Kasumi-1 (cell line): ENCODE measurements around the gene EDAR.

Experiments used
- DNase-seq, 2 experiments: peaks; one replicate each; lab custom pipeline; 2025; lab: John Stamatoyannopoulos, UW

Gene EDAR

GRCh38 chr2:108908713-108909070, 80.3 kb downstream of the EDAR start:
- DNase-seq = no peak

DNA sequence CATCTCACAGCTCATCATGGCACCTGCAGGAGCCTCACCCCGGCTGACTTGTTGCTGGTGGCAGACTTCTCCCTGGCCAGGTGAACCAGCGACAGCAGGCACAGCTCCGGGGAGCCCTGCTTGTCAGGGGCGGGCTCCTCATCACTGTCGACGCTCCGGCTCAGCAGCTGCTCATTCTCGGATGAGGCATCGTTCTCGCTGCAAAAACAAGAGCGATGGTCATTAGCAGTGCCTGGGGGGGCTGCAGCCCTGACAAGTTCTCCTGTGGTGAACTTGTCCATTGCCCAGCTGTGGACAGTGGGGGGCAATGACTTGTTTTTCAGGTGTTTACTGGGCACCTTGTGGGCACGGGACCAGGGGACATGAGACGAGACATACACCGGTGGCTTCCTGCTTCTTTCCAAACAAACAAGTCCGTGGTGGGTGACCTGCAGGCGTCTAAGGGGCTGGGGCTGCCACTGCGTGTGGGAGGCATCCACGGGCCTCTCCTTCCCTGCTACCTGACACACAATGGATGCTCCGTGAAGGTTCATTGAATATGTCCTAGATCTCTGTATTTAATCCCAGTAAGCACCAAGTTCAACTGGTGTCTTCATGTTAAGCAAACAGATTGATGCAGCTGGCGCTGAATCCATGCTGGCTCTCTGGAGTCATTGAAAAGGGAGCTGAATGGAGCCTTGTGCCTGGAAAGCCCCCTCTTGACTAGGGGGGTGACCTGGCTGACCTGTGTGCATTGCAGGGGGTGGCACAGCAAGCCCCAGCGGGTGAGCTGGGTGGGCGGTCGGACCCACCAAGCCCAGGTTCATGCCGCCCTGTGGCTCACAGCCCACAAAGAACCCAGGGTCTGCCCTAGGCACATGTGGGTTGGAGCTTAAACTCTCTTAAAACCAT, 81.0 kb downstream of the EDAR start:
- no peak for DNase-seq

DNA sequence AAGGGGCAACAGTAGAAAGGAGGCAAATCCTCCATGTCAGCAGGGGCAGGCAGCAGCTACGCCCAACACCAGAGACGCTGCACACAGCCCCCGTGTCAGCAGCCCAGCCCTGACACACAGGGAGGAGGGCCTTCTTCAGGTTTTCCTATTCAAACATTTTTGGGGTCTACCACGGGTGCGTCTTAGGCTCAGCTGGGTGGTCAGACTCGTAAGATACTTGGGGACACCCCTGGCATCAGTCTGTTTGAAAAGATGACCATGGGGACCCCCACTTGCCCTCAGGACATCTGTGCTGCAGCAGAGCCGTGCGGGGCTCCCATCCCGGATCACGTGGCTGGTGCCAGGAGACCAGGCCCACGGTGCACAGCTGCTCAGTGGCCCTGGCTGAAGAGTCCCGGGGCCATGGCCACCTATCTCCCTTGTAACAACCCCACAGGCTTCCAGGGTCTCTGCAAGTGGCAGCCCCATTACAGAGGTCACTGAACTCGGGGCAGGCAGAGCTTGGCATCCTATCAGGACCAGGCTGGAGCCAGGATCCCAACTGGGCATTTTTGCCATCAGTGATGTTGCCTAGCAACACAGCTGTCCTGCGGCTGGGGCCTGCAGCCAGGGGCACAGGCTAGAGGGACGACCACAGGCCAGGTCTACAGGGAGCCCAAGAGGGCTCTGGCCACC, 82.5 kb downstream of the EDAR start:
- no peak for DNase-seq

GRCh38 chr2:108905906-108906305, 83.1 kb downstream of the EDAR start:
- DNase-seq = no peak

GRCh38 chr2:108905176-108905575, 83.8 kb downstream of the EDAR start:
- no peak for DNase-seq

DNA sequence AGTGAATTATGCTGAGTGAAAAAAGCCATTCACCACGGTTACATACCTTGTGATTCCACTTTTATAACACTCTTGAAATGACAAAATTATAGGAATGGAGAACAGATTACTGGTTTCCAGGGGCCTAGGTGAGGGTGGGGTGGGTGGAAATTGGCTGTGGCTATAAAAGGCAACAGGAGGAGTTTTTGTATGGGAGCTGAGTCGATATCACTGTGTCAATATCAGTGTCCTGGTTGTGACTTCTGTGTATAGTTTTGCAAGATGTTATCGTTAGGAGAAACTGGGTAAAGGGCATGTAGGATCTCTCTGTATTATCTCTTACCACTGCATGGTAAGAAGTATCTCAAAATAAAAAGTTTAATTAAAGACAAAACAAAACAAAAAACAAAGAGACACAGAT, 84.3 kb downstream of the EDAR start:
- DNase-seq = no peak

GRCh38 chr2:108898315-108899082, 90.5 kb downstream of the EDAR start:
- DNase-seq = no peak

DNA sequence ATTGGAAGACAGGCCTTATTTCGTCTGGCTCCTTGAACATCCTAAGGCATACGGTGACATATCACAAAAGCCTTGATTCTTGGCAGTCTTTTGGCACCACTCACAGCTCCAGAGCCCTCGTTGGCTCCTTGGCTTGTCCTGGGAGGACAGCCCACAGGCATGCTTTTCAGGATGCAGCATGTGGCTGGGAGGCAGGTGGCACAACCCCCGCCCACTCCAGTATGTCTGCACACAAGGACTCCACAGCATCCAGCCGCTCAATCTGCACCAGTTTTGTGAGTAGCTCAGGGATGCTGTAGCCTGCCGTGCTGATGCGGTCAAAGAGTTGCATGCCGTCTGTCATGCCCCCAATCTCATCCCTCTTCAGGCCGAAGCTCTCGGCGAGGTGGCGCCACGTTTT, 92.3 kb downstream of the EDAR start:
- DNase-seq = no peak

DNA sequence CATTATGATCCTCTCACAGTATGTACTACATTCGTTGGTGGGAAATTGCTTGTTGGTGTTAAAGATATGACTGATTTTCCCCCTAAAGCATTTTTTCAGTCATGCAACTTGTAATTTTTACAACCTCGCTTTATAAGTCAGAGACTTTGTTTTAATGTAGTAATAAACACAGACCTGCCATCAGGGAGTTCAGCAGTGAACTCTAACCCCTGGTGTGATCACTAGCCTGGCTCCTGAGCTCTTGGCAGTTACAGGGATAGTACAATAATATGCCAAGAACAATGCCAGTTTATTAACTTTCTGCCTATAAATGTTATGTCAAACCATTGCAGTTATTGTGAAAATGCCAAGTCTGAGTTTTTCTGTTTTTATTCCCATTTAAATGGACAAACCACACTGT, 93.8 kb downstream of the EDAR start:
- DNase-seq = no peak

DNA sequence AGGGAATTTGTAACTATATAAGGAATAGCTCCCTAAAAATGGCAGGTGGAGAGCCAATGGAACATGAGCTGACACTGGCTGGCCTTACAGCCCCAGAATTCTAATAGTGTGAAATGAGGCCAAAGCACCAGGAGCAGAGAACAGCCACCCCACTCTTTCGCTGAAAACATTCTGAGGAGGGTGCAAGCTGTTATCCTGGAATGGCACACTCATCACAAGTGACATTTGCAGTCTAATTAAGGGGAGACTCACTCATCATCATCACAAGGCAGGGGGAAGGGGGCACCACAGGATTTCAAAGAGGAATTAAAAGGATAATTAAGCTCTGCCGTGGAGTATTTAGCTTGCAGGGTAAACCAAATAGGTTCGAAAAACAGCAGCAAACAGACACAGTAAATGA, 94.3 kb downstream of the EDAR start:
- no peak for DNase-seq

DNA sequence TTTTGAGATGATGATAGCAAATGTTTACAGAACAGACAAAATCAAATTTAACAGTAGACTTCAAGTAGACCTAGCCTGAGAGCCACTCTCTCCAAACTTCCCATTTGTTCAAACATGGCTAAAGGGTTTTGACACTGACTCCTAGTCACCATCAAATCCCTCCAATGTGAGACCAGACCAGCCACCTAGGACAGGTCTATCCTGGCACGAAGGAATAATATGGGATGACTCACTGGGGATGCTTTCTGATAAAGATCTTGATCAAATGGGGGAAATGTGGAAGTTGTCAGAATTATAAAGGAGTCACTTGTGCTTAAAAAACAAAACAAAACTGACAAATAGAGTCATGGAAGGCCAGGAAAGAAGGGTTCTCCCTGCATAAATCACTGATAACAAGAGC, 95.7 kb downstream of the EDAR start:
- DNase-seq = no peak

- DNase-seq = no peak
Measured at GRCh38 chr2:108889907-108890306, 99.1 kb downstream of the EDAR start.

GRCh38 chr2:108884619-108885018, 104.4 kb downstream of the EDAR start:
- no peak for DNase-seq

DNA sequence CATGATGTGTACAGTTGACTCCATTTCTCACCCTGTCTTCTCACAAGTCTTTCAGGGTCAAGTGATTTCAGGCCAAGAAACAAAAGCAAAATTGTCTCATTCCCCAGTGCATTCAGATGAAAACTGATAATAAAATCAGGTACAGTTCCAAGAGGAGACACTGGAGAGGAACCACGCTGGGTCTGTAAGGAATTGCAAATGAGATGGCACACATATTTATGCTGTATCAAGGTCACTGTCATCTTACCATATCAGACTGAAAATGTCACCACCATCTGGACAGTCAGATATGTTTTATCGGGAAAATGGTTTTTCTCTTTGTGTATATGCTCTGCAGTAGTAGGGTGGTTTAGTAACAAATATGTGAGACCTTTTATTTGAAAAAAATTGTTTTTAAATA, 110.7 kb downstream of the EDAR start:
- DNase-seq = no peak

GRCh38 chr2:108877506-108877905, 111.5 kb downstream of the EDAR start:
- no peak for DNase-seq

- DNase-seq = no peak
Measured at GRCh38 chr2:108870069-108870644, 118.9 kb downstream of the EDAR start.

DNA sequence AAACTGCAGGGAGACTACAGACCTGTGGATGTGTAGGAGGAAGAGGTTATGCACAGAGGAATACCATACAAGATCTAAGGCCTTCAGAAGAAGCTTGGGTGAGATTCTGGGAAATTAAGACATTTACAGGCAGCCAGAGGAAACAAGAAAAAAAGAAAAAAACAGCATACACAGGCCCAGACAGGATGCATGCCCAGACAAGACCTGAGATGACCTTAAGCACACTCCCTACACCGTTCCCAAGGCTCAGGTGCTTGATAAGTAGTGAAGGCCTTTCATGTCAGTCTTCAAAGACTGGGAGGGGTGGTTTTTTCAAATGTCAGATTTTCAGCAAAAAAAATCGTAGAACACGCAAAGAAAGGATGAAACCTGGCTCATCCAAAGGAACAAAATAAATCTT, 119.5 kb downstream of the EDAR start:
- DNase-seq = no peak

- no peak for DNase-seq
Measured at GRCh38 chr2:108868911-108869310, 120.1 kb downstream of the EDAR start.

GRCh38 chr2:108866041-108866440, 123.0 kb downstream of the EDAR start:
- no peak for DNase-seq

DNA sequence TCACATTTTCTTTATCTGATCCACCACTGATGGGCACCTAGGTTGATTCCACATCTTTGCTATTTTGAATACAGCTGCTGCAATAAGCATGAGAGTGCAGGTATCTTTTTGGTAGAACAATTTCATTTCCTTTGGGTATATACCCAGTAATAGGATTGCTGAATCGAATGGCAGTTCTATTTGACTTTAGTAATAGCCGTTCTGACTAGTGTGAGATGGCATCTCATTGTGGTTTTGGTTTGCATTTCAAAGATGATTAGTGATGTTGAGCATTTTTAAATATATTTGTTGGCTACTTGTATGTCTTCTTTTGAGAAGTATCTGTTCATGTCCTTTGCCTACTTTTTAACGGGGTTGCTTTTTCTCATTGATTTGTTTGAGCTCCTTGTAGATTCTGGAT, 130.1 kb downstream of the EDAR start:
- no peak for DNase-seq

- peak; percentile 41 to 43 for DNase-seq
Measured at GRCh38 chr2:108855194-108855593, 133.8 kb downstream of the EDAR start.

DNA sequence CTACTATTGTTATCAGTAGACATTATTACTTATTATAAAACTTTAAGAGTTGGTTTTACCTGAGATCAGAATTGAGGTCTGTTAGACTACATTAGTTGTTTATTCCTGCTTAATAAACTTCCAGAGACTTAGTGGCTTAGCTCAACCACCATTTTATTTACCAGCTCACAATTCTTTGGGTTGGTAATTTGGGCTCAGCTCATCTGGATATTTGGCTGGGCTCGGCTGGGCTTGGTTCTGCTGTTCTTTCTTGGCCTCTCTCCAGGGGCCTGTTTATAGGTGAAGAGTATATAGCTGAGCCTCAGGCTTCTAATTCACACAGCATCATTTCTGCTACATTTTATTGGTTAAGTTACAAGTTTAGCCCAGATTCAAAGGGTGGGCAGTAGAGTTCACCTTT, 134.5 kb downstream of the EDAR start:
- DNase-seq = no peak

DNA sequence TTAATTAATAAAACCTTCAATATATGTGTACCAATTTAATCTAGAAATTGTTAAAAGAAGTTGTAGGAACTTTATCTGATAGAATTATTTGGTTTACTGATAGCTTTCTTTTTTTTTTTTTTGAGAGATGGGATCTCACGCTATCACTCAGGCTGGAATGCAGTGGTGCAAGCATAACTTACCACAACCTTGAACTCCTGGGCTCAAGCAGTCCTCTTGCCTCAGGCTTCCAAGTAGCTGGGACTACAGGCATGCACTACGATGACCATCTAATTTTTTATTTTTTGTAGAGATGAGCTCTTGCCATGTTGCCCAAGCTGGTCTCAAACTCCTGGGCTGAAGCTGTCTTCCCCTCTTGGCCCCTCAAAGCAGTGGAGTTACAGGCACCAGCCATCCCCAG, 135.6 kb downstream of the EDAR start:
- DNase-seq = no peak
